GM12873 (cell line): ENCODE results near the gene TMEM266.

Experiments
- TF ChIP-seq, protein P1 (sequence below): IDR thresholded peaks from 2 replicates; pipeline ENCODE4 v1.5.1; 2012; ENCODE audit warnings: low read depth, mild to moderate bottlenecking, moderate library complexity, low read length, control low read depth; ENCODE audit not compliant: insufficient read depth; ENCODE audit errors: missing control alignments

Gene TMEM266

DNA sequence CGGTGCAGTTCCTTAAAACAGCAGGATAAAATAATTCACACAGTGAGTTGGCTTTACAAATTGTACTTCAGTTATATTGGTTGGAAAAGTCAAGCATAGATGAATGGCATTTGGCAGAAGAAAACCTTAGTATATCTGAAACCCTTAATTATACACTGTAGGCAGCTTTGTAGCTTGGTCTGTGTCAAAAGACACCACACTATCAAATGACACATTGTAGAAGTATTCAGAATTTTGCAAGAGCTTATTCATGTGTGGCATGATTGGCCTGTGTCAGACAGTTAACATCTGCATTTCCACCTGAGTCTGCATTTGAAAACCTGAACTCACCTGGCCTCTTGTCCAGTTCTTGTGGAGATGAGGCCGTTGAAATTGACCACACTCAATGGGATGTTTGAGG lies 13.8 kb downstream of the TMEM266 start:
- TF ChIP-seq, protein P1, sequence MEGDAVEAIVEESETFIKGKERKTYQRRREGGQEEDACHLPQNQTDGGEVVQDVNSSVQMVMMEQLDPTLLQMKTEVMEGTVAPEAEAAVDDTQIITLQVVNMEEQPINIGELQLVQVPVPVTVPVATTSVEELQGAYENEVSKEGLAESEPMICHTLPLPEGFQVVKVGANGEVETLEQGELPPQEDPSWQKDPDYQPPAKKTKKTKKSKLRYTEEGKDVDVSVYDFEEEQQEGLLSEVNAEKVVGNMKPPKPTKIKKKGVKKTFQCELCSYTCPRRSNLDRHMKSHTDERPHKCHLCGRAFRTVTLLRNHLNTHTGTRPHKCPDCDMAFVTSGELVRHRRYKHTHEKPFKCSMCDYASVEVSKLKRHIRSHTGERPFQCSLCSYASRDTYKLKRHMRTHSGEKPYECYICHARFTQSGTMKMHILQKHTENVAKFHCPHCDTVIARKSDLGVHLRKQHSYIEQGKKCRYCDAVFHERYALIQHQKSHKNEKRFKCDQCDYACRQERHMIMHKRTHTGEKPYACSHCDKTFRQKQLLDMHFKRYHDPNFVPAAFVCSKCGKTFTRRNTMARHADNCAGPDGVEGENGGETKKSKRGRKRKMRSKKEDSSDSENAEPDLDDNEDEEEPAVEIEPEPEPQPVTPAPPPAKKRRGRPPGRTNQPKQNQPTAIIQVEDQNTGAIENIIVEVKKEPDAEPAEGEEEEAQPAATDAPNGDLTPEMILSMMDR = no peak

DNA sequence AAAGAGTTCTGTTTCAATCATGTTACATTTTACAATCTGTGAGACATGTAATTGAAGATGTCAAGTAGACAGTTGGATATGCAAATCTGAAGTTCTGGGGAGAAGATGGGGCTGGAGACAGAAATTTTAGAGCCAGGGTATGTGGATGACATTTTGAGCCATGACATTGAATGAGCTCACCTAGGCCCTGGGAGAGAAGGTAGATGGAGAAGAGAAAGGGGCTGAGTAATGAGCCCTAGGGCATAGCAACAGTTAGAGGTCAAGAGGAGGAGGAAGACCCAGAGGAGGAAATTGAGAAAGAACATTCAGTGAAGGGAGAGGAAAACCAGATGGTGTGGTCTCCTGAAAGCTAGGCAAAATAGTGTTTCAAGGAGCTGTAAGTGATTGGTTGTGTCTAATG lies 15.3 kb downstream of the TMEM266 start:
- TF ChIP-seq, protein P1 = no peak

DNA sequence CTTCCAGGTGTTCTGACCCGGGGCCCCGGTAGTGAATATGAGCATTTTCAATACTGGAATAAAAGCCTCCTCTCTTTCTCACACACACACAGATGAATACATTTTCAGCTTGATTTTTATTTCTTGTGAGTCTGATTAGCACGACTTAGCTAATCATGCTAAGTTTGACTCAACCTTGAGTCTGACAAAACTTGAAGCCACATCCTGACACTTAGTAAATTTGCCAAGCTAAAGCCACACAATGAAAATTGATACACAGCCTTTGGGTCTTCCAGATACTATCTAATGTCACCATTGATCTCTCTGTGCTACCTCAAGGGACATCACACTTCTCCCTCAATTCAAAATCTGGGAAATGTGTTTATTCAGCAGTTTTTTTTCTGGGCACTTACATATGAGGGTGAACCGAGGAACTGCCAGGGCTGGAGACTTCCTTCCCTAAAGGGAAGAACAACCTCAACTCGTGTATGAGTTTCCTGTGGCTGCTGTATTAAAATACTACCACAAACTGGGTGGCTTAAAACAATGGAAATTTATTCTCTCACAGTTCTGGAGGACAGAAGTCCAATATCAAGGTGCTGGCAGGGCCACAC lies 18.6 kb downstream of the TMEM266 start:
- TF ChIP-seq, protein P1 = no peak

DNA sequence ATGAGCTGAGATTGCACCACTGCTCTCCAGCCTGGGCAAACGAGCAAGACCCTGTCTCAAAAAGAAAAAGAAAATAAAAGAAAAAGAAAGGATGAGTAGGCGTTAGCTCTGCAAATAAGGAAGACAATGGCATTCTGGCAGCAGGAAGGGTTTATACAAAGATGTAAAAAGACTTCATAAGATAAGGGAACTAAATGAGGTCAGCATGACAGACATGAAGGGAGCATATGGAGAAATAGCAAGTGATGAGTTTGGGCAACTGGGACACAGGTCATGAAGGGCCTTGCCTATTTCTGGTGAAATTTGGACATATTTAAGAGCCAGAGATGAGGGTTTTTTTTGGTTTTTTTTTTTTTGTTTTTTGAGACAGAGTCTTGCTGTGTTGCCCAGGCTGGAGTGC lies 24.5 kb downstream of the TMEM266 start:
- TF ChIP-seq, protein P1 = no peak

DNA sequence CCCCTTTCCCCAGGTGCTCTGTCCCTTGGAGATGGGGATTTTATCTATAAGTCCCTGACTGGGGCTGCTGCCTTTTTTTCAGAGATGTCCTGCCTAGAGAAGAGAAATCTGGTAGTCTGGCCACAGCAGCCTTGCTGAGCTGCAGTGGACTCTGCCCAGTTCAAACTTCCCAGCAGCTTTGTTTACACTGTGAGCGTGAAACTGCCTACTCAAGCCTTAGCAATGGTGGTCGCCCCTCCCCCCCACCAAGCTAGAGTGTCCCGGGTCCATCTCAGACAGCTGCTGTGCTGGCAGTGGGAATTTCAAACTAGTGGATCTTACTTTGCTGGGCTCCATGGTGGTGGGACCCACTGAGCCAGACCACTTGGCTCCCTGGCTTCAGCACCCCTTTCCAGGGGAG lies 38.9 kb downstream of the TMEM266 start:
- TF ChIP-seq, protein P1 = no peak

DNA sequence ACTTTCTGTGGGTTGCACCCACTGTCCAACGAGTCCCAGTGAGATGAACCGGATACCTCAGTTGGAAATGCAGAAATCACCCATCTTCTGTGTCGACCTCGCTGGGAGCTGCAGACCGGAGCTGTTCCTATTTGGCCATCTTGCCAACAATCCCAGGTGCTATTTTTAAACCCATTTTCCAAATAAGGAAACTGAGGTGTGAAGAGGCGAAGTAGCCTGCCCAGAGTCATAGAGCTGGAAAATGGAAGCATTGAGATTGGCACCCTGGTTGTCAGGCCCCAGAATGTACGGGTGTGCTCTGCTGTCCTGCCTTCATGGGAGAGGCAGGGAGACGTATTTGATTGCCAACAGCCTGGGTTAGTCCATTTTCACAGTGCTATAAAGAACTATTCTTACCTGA lies 39.6 kb downstream of the TMEM266 start:
- TF ChIP-seq, protein P1 = no peak

DNA sequence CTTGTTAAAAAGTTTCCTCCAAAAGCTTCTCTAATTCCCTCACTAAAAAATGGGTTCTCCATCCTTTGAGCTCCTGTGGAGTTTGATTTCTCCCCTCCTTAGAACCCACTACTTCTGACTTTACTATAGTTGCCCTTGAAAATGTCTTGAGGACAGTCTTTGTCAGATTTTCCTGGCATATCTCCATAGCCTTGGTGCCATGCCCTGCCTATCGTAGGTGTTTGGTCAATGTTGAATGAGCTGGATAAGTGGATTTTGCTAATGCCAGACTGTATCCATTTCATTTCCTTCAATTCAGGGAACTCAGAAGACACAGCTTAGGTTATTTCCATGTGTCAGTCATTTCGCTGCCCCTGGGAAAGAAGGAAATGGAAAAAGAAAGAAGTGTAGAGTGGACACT lies 40.6 kb downstream of the TMEM266 start:
- TF ChIP-seq, protein P1 = no peak
